ENCODE measurements around the gene FILIP1L. TPM values are rescaled to one million over a fixed set of nuclear protein-coding genes. Genes with fewer than 3 reads are reported as not detected.

Gene FILIP1L
- total RNA-seq, 1 experiment from 2014 or later = 4.3 TPM

DNA sequence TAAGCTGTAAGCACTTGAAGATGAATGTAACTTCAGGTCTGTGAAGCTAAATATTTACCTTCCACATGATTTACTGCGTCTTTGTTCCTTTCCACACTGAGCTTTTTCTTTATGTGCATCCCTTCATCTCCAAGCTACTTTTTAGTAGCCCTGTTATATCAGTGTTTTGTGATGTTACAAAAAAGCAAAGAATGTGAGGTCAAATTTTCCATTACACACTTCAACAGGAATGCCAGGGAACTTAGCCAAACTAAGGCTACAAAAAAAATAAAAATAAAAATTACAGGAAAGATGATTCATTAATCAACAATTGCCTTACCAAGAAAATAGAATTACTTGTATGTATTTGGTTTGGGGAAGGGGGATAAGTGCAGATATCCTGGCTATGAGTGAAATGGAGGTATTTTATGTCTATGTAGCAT is 73.0 kb downstream of the FILIP1L start:
- BruUV-seq (replicated peaks) = no TSS peak
- DNase-seq (ENCODE audit: low spot score) = peak; percentile 58
- POLR2A ChIA-PET (ENCODE audit: low non-redundant PET) = interaction anchor here (0.6 kb wide), 1 partner anchor 181 kb away, joined by 3 read pairs; no protein-coding TSS in a partner anchor

DNA sequence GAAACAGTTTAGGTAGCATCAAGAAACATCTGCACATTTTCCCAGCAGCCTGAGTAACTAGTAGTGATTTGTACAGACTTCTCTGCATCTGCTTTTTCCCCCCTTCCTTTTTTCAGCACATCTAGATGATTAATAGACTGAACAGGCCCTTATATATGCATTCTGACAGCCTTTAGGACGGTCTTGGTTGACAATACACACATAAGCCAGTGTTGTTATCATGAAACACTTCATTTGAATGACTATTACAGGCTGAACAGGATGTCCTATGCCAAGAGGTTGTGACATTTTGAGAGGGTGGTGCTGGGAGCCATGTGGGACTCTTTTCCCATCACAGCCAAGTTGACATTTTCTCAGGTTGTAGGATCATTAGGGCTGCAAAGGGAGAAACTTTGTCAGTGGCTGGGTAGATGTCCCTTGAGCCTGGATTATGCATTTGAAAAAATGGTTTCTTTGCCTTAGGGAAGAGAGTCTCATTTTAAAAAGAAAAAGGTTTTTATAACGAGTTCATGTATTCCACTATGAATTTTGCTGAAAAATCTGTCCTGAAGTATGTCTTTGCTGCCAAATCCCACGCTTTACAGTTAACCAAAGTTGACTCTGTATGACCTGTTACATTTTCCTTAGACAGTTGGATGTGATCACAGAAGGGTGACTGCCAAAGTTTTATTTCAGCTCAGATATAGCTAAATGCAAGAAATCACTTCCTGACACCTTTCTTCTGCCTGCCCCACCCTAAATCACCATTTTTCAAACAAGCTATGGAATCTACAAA is 73.7 kb downstream of the FILIP1L start:
- no peak for DNase-seq (ENCODE audit: low spot score)
- CTCF ChIA-PET = no interaction called here
- intact Hi-C loops (cut with micrococcal nuclease; ENCODE audit: unreplicated experiment) = no loop called here
- no peak overlapping the region for H3K4me3 ChIP-seq (ENCODE audit: low read depth, low read length, poor library complexity, severe bottlenecking)
- H3K4me1 ChIP-seq (ENCODE audit: insufficient read depth, low read length, poor library complexity, severe bottlenecking) = peaks cover 4% of the 10 kb centered on the region
- H3K9me3 ChIP-seq (ENCODE audit: low read depth, low read length, poor library complexity, severe bottlenecking) = no peaks in the 10 kb centered on the region
- H3K27me3 ChIP-seq (replicated peaks; ENCODE audit: insufficient read depth, low read depth, low read length, poor library complexity) = no peaks in the 10 kb centered on the region
- no peak for TF ChIP-seq EZH2 (IDR thresholded peaks at IDR 0.05; ENCODE audit: borderline replicate concordance, low read depth, low read length, poor library complexity, severe bottlenecking)
- TF ChIP-seq, protein P1, sequence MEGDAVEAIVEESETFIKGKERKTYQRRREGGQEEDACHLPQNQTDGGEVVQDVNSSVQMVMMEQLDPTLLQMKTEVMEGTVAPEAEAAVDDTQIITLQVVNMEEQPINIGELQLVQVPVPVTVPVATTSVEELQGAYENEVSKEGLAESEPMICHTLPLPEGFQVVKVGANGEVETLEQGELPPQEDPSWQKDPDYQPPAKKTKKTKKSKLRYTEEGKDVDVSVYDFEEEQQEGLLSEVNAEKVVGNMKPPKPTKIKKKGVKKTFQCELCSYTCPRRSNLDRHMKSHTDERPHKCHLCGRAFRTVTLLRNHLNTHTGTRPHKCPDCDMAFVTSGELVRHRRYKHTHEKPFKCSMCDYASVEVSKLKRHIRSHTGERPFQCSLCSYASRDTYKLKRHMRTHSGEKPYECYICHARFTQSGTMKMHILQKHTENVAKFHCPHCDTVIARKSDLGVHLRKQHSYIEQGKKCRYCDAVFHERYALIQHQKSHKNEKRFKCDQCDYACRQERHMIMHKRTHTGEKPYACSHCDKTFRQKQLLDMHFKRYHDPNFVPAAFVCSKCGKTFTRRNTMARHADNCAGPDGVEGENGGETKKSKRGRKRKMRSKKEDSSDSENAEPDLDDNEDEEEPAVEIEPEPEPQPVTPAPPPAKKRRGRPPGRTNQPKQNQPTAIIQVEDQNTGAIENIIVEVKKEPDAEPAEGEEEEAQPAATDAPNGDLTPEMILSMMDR (conservative IDR thresholded peaks at IDR 0.05; ENCODE audit: low read depth, low read length) = no peak
- H3K36me3 ChIP-seq (ENCODE audit: insufficient read depth, low read length, poor library complexity, severe bottlenecking) = no peaks in the 10 kb centered on the region
- BruUV-seq (replicated peaks) = no TSS peak
- no peak overlapping the region for H3K27ac ChIP-seq (ENCODE audit: low read depth, low read length, poor library complexity, severe bottlenecking)
- POLR2A ChIA-PET (ENCODE audit: low non-redundant PET) = interaction anchor here (0.6 kb wide), 1 partner anchor 180 kb away, joined by 3 read pairs; no protein-coding TSS in a partner anchor

More for the DNA sequence above, 73.0 kb downstream of the FILIP1L start:
- Histone ChIP-seq H3K36me3 (ENCODE audit: insufficient read depth, low read length, poor library complexity, severe bottlenecking) (no peaks in the 10 kb centered on the region), H3K4me3 (ENCODE audit: low read depth, low read length, poor library complexity, severe bottlenecking) (no peak overlapping the region), H3K27me3 (replicated peaks; ENCODE audit: insufficient read depth, low read depth, low read length, poor library complexity) (no peaks in the 10 kb centered on the region), H3K9me3 (ENCODE audit: low read depth, low read length, poor library complexity, severe bottlenecking) (no peaks in the 10 kb centered on the region), H3K4me1 (ENCODE audit: insufficient read depth, low read length, poor library complexity, severe bottlenecking) (peaks cover 4% of the 10 kb centered on the region), H3K27ac (ENCODE audit: low read depth, low read length, poor library complexity, severe bottlenecking) (no peak overlapping the region)
- intact Hi-C loops (cut with micrococcal nuclease; ENCODE audit: unreplicated experiment) = no loop called here
- CTCF ChIA-PET = no interaction called here
- TF ChIP-seq EZH2 (IDR thresholded peaks at IDR 0.05; ENCODE audit: borderline replicate concordance, low read depth, low read length, poor library complexity, severe bottlenecking) = no peak
- TF ChIP-seq, protein P1 (conservative IDR thresholded peaks at IDR 0.05; ENCODE audit: low read depth, low read length) = no peak

DNA sequence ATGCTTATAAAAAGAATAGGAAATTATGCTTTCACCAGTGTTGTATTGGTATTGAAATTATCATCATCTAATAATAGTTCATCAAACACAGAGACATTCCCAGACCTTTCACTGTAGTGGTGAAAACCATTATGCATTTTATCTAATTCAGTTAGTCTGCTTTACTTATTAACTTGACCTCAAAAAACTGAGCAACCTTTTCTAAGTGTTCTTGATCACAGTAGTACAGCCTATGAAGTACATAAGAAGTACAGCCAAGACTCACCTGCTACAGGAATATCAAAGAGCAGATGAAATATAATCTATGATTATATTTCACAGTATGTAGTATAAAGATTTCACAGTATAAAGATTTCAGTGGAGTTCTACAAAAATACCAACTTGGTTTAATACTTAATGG is 75.2 kb downstream of the FILIP1L start:
- intact Hi-C loops (cut with micrococcal nuclease; ENCODE audit: unreplicated experiment) = no loop called here
- H3K4me1 ChIP-seq (ENCODE audit: insufficient read depth, low read length, poor library complexity, severe bottlenecking) = peaks cover 4% of the 10 kb centered on the region
- ChIA-PET CTCF (no interaction called here), POLR2A (ENCODE audit: low non-redundant PET) (no interaction called here)
- no peak for DNase-seq (ENCODE audit: low spot score)
- TF ChIP-seq, protein P1 (conservative IDR thresholded peaks at IDR 0.05; ENCODE audit: low read depth, low read length) = no peak
- TF ChIP-seq EZH2 (IDR thresholded peaks at IDR 0.05; ENCODE audit: borderline replicate concordance, low read depth, low read length, poor library complexity, severe bottlenecking) = no peak
- no peaks in the 10 kb centered on the region for H3K9me3 ChIP-seq (ENCODE audit: low read depth, low read length, poor library complexity, severe bottlenecking)
- no peak overlapping the region for H3K4me3 ChIP-seq (ENCODE audit: low read depth, low read length, poor library complexity, severe bottlenecking)
- no peaks in the 10 kb centered on the region for H3K36me3 ChIP-seq (ENCODE audit: insufficient read depth, low read length, poor library complexity, severe bottlenecking)
- no TSS peak for BruUV-seq (replicated peaks)
- no peak overlapping the region for H3K27ac ChIP-seq (ENCODE audit: low read depth, low read length, poor library complexity, severe bottlenecking)
- H3K27me3 ChIP-seq (replicated peaks; ENCODE audit: insufficient read depth, low read depth, low read length, poor library complexity) = no peaks in the 10 kb centered on the region
